HG03097 (cell line): Measurements from ENCODE around the gene DDX41.

Source experiments
- ATAC-seq: cut with Tn5 transposase; IDR thresholded peaks from one replicate; pipeline ENCODE4 v1.9.1; 2021; ENCODE audit not compliant: unreplicated experiment, low FRiP score

The DDX41 gene

DNA sequence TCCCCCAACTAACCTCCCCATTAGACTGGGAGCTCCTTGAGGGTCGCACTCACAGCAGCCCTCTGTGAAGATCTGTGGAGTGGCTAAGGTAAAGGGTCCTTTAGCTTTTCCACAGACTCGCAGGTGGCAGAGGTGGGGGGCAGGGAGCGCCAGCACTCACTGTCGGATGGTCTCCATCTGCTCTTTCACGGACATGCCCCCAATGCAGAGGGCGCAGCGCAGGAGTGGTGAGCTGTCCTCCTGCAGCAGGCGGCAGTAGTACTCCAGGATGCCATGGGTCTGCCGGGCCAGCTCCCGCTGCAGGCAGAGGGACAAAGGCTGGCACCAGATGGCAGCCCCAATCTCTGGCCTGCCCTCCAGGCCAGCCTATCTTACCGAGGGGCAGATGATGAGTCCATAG is 2.2 kb downstream of the DDX41 start:
- no peak for ATAC-seq

DNA sequence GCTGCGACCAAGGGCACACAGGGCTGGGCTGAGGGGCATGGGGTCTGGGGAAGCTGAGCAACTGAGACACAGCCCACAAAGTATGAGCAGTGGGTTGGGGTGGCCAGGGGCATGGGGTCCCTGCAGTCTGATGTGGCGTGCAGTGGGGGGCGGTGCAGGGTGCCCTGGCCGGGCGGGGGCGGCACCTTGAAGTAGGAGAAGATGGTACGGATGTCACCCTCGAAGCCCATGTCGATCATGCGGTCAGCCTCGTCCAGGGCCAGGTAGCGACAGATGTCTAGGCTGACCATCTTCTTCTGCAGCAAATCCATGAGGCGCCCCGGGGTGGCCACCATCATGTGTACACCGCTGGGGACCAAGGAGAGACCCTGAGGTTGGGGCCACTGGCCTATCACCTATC is 3.3 kb downstream of the DDX41 start:
- ATAC-seq = no peak

DNA sequence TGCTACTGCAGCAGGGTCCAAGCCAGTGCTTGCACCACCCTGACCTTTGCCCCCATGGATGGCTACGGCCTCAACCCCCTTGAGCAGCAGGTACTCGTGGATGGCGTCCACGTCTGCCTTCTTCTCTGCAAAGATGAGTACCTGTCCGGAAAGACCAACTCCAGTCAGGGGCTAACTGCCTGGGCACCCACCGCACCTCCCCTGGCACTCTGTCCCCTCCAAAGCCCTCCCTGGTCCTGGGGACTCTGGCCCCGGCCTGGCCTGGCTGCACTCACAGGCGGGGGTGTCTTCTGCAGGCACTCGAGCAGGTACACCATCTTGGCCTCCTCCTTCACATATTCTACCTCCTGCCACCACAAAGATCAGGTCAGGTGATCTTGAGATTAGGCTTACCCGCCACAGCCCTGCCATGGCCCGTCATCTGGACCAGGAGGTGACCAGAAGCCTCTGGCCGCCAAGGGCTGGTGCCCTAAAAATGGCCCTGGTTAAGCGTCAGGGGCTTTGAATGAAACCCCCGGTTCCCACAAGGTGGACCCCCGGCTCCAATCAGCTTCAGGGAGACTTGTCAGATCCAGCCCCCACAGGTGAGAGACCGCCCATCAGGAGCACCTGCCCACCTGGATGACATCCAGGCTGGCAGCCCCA is 3.9 kb downstream of the DDX41 start:
- no peak for ATAC-seq

DNA sequence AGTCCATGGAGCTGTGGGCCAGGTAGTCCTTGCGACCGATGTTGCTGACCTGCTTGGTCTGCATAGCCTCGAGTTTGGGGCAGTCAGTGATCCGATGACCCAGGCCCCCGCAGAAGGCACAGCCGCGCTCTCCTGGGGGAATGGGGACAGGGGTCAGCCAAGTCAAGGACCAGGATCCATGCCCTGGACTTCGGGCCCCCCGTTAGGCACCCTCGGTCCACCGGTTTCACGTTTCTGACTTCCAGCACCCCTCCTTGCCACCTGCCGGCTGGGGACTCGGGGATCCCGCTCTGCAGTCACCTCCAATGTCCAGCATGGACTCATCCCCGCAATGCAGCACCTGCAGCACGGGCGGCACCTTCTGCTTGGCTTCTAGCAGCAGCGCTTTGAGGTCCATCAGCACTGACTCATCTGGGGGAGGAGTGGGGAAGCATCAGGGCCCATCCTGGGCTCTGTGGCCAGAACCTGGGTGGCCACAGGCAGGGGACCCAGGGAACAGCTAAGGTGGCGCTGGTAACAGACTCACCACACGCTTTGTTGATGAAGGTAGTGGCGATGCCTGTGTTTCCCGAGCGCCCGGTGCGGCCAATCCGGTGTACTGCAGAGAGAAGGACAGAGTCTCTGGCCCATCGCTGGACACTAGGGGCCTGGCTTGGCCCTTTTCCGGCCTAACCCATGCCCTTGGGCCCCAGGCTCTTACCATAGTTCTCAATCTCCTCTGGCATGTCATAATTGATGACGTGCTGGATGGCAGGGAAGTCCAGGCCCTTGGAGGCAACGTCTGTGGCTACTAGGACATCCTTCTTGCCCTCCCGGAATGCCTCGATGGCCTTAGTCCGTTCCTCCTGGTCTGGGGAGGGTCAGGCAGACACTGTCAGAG is 4.7 kb downstream of the DDX41 start:
- ATAC-seq = no peak

DNA sequence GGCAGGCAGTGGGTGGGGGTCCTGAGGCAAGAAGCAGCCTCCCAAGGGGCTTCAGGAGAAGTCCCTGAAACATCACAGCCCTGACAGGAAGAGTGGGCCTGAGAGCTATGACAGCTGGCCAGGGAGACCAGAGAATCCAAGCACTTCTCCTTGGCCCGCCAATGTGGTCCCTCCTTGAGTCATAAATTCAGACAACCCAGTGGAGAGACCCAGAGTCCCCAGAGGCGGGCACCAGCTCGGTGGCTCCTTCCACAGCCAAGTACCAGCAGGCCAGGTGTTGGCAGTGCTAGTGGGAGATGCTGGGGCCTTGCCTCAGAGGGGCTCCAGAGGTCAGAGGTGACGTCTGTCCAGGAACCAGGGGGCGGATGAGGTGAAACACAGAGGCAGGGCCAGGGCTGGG is 5.6 kb downstream of the DDX41 start:
- no peak for ATAC-seq

DNA sequence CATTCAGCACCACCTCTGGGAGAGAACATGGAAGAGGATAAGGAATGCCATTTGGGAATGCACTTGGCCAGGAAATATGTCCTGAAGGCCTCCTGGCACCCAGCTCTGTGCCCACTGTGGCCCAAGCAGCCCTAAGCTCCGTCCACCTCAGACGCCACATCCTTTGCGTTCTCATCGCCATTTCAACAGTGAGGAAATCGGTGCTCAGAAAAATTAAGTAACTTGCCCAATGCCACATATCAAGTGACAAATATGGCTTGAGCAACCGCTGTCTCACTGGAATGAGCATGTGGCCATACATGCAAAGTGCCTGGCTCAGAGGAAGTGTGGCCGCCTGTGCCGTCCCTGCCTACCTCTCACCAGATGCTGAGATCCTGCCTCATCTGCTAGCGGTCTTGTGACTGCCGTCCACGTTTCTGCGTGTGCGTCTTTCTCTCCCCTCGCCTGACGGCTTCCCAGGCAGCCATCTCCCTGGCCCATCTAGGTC is 6.2 kb downstream of the DDX41 start:
- ATAC-seq = no peak

DNA sequence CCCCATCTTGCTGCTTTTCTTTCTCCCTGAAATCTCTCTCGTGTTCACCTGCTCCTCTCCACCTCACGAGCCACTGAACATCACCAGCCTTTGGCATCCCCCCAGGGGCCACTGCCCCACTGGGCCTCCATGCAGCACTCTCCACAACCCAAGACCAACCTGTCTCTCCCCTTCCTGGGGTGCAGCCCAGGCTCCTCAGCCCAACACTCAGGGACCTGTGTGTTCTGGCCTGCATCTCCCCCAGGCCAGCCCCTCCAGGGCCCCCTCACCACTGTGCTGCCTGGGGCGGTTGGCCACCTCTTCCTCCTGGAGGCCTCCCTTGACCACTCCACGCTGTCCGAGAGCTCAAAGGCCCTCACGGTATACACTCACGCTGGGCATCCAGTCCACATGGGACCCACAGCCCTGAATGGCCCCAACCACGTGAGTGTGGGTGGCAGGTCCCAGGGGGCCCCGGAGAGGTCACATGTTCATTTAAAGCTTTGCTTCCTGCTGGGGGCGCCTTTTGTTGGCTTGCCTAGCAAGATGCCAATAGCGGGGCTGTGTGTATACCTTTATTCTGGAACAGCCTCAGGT is 6.7 kb downstream of the DDX41 start:
- no peak for ATAC-seq

DNA sequence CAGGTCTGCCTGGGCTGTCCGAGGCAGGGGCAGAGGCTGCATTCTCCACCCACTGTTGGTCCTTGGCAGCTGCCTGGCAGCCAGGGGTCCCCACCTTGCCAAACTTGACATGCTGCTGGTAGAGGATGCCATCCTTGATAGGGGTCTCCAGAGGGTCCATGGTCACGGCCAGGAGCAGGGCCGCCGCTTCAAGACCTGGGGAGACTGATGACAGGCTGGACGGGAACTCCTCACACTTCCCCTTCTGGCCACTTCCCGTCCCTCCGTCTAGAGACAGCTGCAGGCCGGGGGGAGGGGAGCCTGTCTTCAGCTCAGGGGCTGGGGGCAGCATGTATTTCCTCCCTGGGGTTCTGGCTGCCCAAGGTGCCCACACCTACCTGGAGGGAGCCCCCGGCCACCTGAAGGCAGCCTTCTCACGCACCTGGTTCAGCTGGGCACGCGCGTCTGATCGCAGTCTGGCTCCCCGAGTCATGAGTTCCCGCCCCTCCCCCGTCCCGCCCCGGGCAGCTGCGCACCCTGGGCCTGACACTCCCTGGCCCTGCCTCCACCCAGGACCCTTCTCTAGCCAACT is 7.3 kb downstream of the DDX41 start, which contains the start of gene DOK3:
TSS of gene DOK3 (minus strand) at position 446 of the 571 bp plus-strand sequence. CDS start at position 160, 286 bp downstream.
- ATAC-seq = no peak

DNA sequence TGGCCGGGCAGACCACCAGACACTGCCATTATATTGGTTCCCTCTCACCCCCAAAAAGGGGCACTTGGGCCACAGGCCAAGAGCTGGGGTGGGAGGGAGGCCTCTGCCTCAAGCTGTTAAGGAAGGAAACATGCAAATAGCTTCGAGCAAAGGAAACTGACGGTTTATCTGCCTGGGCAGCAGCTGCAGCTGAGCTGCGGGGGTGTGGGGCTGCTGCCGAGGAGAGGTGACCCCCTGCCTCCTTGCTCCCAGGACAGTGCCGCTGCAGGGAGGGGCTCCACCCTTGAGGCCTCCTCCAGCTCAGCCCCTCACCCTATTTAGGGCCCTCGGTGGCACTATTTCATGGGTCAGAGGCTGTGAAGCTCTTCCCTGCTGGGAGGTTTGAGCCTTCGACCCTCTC is 7.9 kb downstream of the DDX41 start:
- no peak for ATAC-seq

DNA sequence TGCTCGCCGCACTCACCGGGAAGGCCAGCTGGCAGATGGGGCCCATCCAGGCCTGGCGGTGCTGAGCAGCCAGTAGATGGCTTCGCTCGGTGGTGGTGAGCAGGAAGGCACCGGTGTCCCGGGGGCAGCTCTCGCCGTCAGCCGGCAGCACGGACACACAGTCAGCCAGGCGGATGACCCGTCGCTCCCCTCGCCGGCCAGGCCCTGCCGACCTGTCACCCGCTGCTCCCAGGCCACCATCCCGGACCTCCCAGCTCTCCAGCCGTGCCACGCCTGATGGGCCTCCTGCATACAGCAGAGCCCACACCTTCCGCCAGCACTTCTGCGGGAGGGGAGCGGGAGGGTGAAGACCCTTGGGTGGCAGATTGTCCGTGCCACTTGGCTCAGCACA is 8.5 kb downstream of the DDX41 start:
- ATAC-seq = no peak

DNA sequence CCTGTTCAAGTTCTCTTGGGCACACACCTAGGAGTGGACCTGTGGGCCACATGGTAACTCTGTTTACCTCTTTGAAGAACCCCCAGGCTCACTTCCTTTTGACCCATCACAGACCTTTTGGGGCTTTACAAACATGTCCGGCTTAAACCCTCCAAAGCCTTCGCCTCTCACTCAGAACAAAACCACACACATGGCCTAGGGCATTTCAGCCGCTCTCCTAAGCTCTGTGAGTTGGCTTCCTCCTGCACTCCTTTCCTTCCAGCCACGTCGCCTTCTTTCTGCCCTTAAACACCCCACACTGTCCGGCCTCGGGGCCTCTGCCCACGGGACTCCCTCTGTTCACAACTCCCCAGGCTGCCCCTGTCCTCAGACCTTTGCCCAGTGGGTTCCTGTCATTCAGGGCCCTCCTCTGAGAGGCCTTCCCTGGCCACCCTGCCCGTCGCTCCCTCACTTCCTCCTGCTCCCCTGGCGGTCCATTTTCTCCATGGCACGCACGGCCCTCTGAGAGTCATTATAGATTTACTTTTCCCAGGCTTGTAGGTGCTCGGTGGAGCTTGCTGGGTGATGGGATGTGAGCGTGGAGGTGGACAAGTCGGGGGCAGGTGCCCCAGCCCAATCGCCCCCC is 9.1 kb downstream of the DDX41 start:
- no peak for ATAC-seq

DNA sequence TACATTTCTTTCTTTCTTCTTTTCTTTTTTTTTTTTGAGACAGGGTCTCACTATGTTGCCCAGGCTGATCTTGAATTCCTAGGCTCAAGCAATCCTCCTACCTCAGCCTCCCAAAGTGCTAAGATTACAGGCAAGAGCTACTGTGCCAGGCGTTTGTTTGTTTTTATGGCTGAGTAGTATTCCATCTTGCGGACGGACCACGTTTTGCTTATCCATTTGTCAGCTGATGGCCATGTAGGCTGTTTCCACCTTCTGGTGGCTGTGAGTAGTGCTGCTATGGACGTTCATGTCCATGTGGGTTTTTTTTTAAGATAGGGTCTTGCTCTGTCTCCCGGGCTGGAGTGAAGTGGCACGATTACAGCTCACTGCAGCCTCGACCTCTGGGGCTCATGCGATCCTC is 9.6 kb downstream of the DDX41 start:
- ATAC-seq = no peak

DNA sequence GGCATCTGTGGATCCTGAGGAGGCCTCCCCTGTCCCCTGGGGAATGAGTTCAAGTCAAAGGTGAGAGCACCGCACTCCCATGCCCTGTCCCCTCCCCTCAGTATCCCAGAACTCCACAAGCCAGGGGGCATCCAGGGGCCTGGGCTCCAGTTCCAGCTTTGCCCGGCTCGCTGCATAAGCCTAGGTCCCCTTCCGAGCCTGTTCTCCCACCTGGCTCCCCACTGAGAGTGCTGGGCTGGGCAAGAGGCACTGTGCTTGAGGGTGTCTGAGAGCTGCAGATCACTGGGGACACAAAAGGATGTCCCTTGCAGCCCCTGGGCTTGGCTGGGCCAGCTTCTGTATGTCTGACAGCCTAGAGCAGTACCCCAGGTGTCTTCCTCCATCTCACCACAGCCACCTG is 11.7 kb downstream of the DDX41 start:
- no peak for ATAC-seq

DNA sequence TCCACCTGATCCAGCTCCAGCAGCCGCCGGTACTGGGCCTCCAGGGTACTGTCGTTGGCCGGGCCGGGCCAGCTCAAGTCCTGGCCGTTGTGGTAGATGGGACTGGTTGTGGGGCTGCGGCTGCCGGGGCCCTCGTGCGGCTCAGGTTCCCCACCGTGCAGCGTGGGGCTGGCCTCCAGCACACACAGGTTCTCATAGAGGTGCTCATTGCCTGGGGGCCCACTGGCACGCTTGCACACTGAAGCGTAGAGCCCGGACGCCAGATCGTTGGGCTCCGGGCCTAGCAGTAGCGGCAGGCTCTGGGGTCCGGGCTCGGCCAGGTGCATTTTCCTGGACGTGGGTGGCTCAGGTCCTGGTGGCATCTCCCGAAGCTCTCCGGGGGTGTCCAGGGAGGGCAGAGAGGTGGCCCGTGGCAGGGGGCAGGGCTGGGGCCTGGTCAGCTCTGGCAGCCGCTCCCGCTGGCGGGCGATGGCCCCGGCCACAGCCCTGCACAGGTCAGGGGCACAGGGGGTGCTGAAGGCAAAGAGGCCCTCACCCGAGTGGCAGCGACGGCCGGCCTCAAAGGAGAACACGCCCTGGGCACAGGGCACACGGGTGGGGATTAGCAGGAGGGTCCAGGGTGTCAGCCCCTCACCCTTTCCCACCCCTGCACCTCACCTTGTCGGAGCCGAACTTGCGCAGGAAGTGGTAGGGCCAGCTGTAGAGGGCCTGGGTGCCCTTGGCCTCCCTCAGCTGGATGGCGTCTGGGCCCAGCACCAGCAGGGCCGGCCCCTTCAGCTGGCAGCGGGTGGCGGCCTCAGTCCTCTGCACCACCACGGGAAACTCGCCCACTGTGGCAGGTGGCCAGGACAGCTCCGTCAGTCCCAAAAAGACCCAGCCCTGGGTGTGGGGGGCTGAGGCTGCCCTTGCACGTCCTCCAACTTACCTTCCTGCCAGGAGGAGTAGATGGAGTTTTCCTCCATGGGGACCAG is 12.4 kb downstream of the DDX41 start:
- no peak for ATAC-seq

DNA sequence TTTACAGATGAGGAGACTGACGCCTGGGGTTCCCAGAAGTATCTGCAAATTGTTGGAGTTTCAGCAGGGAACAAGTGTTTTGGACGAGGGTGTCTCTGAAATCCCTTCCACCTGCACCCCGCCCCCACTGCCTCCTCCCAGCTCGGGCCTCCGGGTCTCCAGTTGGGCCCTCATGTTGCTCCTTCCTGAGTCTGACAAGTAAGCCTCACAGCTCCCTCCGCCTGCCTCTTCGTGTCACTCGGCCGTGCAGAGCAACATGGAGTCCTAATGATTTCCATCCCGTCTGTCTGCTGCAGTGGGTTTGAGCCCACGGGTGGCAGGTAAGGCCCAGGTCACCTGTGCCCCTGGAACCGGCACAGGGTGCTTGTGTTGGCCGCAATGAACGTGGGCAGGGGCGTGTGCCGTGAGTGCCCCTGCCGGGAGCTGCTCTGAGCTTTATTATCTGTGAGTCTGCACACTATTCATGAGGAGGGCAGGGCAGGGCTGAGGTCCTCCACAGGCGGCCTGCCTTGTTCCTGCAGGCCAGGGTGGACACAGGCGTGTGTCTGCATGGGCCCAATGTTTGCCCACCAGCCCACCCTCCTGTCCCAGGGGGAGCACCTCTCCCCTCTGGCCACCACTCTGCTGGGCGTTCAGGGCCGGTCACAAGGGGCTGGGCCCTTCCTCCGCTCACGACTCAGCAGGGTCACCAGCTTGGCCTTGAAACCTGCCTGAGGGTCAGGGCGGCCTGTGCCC is 13.2 kb downstream of the DDX41 start:
- ATAC-seq = no peak

DNA sequence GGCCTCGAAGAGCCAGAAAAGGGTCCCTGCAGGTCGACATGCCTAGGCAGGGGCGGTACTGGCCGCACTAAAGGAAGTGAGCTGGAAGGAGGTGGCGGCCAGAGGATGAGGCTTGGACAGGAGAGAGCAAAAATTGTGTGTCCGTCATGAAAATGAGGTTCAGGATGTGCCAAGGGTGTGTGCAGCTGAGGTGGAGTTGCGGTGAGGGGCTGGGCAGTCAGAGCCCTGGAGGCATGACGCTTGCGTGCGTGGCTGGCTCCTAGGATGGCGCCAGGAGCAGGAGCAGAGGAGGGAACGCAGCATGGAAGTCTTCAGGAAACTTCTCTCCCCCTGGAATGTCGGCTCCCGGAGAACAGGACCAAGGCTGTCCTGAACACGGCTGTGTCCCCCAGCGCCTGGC is 13.9 kb downstream of the DDX41 start:
- ATAC-seq = no peak

DNA sequence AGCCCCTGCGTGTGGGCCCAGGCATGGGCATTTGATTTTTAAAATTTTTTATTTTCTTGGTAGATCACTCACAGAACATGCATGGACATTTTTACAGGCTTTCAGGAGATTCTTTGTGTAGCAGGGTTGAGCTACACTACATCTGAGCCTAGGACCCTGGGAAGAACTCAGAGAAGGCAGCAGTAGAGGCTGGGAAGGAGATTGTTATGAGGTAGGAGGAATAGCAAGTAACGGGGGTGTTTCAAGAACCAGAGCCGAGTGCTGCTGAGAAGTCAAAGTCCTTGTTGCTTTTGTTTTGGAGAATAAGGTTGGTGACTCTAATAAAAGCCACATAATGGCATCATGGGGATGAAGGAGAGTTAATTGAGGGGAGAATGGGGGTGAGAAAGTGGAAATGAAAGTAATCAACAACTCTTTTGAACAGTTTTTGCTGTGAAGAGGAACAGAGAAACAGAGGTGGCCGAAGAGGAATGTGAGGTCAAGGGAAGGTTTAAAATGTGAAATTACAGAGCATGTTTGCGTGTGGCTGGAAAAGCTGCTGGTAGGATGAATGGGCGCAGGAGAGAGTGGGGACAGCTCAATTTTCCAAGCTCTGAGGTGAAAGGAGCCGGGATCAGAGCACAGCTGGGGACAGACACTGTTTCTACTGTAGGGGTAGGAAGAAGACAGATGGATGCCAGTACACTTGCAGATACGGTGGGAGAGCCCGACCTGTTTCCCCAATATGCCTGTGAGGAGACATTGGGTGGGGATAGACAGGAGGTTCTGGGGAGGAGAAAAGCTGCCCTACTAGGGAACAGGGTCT is 14.7 kb downstream of the DDX41 start:
- ATAC-seq = no peak
